Measurements from ENCODE around the gene NIM1K.

DNA sequence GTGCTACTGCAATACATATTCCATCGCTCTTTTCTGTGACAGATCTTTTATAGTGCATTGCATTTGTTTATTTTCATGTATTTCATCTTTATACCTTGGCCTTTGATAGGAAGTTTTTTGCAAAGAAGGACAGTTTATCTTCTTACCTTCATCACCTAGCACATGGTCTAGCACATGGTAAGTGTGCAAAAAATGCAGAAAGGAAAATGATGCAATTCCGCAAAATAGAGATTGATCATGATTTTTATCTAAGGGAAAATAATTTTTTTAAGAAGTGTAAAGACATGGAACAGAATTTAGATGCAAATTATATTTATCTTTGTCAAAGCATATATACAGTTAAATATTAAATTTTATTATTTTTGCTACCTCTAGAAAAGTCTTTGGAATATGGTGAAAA is 19.2 kb upstream of the NIM1K start:
- TF ChIP-seq, protein P1, sequence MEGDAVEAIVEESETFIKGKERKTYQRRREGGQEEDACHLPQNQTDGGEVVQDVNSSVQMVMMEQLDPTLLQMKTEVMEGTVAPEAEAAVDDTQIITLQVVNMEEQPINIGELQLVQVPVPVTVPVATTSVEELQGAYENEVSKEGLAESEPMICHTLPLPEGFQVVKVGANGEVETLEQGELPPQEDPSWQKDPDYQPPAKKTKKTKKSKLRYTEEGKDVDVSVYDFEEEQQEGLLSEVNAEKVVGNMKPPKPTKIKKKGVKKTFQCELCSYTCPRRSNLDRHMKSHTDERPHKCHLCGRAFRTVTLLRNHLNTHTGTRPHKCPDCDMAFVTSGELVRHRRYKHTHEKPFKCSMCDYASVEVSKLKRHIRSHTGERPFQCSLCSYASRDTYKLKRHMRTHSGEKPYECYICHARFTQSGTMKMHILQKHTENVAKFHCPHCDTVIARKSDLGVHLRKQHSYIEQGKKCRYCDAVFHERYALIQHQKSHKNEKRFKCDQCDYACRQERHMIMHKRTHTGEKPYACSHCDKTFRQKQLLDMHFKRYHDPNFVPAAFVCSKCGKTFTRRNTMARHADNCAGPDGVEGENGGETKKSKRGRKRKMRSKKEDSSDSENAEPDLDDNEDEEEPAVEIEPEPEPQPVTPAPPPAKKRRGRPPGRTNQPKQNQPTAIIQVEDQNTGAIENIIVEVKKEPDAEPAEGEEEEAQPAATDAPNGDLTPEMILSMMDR (IDR thresholded peaks at IDR 0.05; ENCODE audit: low read depth, low read length) = no peak
- TF ChIP-seq EZH2phosphoT487 (IDR thresholded peaks at IDR 0.05; ENCODE audit: low read depth) = no peak

Data from OCI-LY3 (cell line).